Keratinocyte (primary cell): ENCODE data around the gene KRT34. TPM values are rescaled to one million over a fixed set of nuclear protein-coding genes. Genes with fewer than 3 reads are reported as not detected.

Experiments used
- DNase-seq: peaks from one replicate; pipeline ENCODE4 v3.0.0-alpha.2; 2011; ENCODE audit warnings: low read depth, missing footprints, low spot score
- FAIRE-seq: peaks from 2 replicates; lab custom pipeline; 2011; peaks lifted over from hg19 to GRCh38; lab: Jason Lieb, UNC
- H2AFZ ChIP-seq: 2 replicates; pipeline ENCODE4 v1.6.0; 2012; ENCODE audit warnings: low read length, control low read depth, inconsistent platforms; ENCODE audit not compliant: control insufficient read depth
- H3K27ac ChIP-seq: 2 replicates; pipeline ENCODE4 v1.5.1; 2011; ENCODE audit warnings: low read length; ENCODE audit not compliant: control insufficient read depth, insufficient read depth
- H3K27me3 ChIP-seq: 3 replicates; pipeline ENCODE4 v1.6.0; 2011; ENCODE audit warnings: low read length; ENCODE audit not compliant: control insufficient read depth, insufficient read depth; ENCODE audit errors: extremely low read depth
- H3K36me3 ChIP-seq, 2 experiments: 2 replicates in 1 of 2; 3 replicates in 1 of 2; pipeline ENCODE4 v1.5.1; 2011; ENCODE audit warnings: low read length in 2 of 2, mild to moderate bottlenecking in 1 of 2; ENCODE audit not compliant: control insufficient read depth in 2 of 2, insufficient read depth in 2 of 2; ENCODE audit errors: extremely low read depth in 1 of 2
- H3K4me1 ChIP-seq: 3 replicates; pipeline ENCODE4 v1.5.1; 2011; ENCODE audit warnings: low read length; ENCODE audit not compliant: control insufficient read depth, insufficient read depth; ENCODE audit errors: extremely low read depth
- H3K4me2 ChIP-seq: 3 replicates; pipeline ENCODE4 v1.6.0; 2011; ENCODE audit warnings: low read depth, low read length; ENCODE audit not compliant: control insufficient read depth, insufficient read depth; ENCODE audit errors: extremely low read depth
- H3K4me3 ChIP-seq, 3 experiments: fragments of 200-600 bp in 1 of 3; sonication (generic) in 1 of 3; 2 replicates in 2 of 3; 3 replicates in 1 of 3; pipeline ENCODE4 v1.5.1; 2011 to 2016; ENCODE audit warnings: low read length in 3 of 3, mild to moderate bottlenecking in 3 of 3, control low read depth in 2 of 3, inconsistent platforms in 1 of 3, low read depth in 1 of 3, mixed read lengths in 1 of 3, mixed run types in 1 of 3, moderate library complexity in 1 of 3; ENCODE audit not compliant: control insufficient read depth in 2 of 3, insufficient read depth in 2 of 3; ENCODE audit errors: extremely low read depth in 1 of 3
- H3K79me2 ChIP-seq: 2 replicates; pipeline ENCODE4 v1.6.0; 2012; ENCODE audit warnings: low read length; ENCODE audit not compliant: control insufficient read depth, insufficient read depth
- H3K9ac ChIP-seq: 3 replicates; pipeline ENCODE4 v1.6.0; 2011; ENCODE audit warnings: low read length; ENCODE audit not compliant: control insufficient read depth, insufficient read depth; ENCODE audit errors: extremely low read depth
- H3K9me1 ChIP-seq: 3 replicates; pipeline ENCODE4 v1.6.0; 2011; ENCODE audit warnings: low read length; ENCODE audit not compliant: control insufficient read depth, insufficient read depth; ENCODE audit errors: extremely low read depth
- H3K9me3 ChIP-seq: 2 replicates; pipeline ENCODE4 v1.5.1; 2012; ENCODE audit warnings: low read depth, low read length; ENCODE audit not compliant: control insufficient read depth
- H4K20me1 ChIP-seq: 3 replicates; pipeline ENCODE4 v1.6.0; 2011; ENCODE audit warnings: low read length; ENCODE audit not compliant: control insufficient read depth, insufficient read depth; ENCODE audit errors: extremely low read depth
- EZH2 ChIP-seq: IDR thresholded peaks from one replicate; pipeline ENCODE4 v1.6.1; 2012; ENCODE audit warnings: inconsistent platforms, mild to moderate bottlenecking, low read length, moderate library complexity
- dilution Hi-C: fragments of 300-500 bp; cut with MboI; formaldehyde crosslinking; loops from one replicate; pipeline ENCODE4 v1.7.0; 2020; ENCODE audit warnings: low sequenced_read_pairs; ENCODE audit not compliant: extremely low pct_ligation_motif_present
- polyA plus RNA-seq, 5 experiments: library from polyadenylated mRNA; depleted of rRNA in 3 of 5; stranded (reverse) in 3 of 5; stranded (forward) in 1 of 5; unstranded in 1 of 5; fragments of >200 nt; gene quantifications; 1 replicate in 1 of 5; 2 replicates in 3 of 5; 3 replicates in 1 of 5; pipeline versions ENCODE4 v1.2.1 to v1.2.3, GENCODE V29; 2011 to 2012; ENCODE audit warnings: missing spikeins in 2 of 5, low read depth in 1 of 5, low replicate concordance in 1 of 5
- TF ChIP-seq, protein P1 (sequence below), 3 experiments: IDR thresholded peaks in 1 of 3; conservative IDR thresholded peaks in 1 of 3; optimal IDR thresholded peaks in 1 of 3; 2 replicates in 2 of 3; 3 replicates in 1 of 3; pipeline versions ENCODE3 to v1.5.1; 2011; ENCODE audit warnings: low read length in 3 of 3, mild to moderate bottlenecking in 3 of 3, moderate library complexity in 2 of 3, control low read depth in 1 of 3, inconsistent platforms in 1 of 3; ENCODE audit not compliant: insufficient read depth in 2 of 3; ENCODE audit errors: extremely low read depth in 1 of 3

KRT34 gene
- polyA plus RNA-seq, 1 donor (not counting 4 experiments of a cell fraction or from before 2014, with no cell fraction given): 4.8 TPM

DNA sequence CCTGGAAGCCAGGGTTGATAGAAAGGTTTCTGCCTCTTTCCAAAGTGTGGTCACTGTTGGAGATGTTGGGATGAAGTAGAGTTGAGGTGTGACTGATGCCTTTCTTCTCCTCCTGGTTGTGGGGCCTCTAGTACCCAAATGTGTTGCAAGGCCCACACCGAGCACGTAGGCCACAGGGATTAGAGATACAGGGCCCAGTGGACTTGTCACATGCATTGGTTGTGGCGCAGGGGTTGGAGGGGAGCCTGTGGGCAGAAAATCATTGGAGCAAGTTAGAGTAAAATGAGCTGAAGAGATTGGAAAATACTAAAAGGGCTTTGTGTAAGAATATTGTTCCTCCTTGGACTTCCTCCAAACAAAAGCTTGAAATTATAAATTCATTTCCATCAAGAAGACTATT, 36.1 kb downstream of the KRT34 start:
- H3K27ac ChIP-seq: no peak overlapping the region
- H3K27me3 ChIP-seq: no peaks in the 10 kb centered on the region
- TF ChIP-seq, protein P1, sequence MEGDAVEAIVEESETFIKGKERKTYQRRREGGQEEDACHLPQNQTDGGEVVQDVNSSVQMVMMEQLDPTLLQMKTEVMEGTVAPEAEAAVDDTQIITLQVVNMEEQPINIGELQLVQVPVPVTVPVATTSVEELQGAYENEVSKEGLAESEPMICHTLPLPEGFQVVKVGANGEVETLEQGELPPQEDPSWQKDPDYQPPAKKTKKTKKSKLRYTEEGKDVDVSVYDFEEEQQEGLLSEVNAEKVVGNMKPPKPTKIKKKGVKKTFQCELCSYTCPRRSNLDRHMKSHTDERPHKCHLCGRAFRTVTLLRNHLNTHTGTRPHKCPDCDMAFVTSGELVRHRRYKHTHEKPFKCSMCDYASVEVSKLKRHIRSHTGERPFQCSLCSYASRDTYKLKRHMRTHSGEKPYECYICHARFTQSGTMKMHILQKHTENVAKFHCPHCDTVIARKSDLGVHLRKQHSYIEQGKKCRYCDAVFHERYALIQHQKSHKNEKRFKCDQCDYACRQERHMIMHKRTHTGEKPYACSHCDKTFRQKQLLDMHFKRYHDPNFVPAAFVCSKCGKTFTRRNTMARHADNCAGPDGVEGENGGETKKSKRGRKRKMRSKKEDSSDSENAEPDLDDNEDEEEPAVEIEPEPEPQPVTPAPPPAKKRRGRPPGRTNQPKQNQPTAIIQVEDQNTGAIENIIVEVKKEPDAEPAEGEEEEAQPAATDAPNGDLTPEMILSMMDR (optimal IDR thresholded peaks at IDR 0.05 in 1 of 3, IDR thresholded peaks at IDR 0.05 in 1 of 3, conservative IDR thresholded peaks at IDR 0.05 in 1 of 3; ENCODE audit: extremely low read depth in 1 of 3, insufficient read depth in 2 of 3, low read length in 3 of 3): no peak
- no peak for TF ChIP-seq EZH2
- H2AFZ ChIP-seq: no peak overlapping the region
- H4K20me1 ChIP-seq: no peaks in the 10 kb centered on the region
- FAIRE-seq (no peak), DNase-seq (no peak)
- H3K9me3 ChIP-seq: no peaks in the 10 kb centered on the region
- no peaks in the 10 kb centered on the region for H3K36me3 ChIP-seq
- H3K4me2 ChIP-seq: no peak overlapping the region
- dilution Hi-C loops: no loop called here
- H3K79me2 ChIP-seq: no peaks in the 10 kb centered on the region
- no peaks in the 10 kb centered on the region for H3K9me1 ChIP-seq
- no peak overlapping the region for H3K9ac ChIP-seq
- no peak overlapping the region for H3K4me3 ChIP-seq
- peaks cover 20% of the 10 kb centered on the region for H3K4me1 ChIP-seq

DNA sequence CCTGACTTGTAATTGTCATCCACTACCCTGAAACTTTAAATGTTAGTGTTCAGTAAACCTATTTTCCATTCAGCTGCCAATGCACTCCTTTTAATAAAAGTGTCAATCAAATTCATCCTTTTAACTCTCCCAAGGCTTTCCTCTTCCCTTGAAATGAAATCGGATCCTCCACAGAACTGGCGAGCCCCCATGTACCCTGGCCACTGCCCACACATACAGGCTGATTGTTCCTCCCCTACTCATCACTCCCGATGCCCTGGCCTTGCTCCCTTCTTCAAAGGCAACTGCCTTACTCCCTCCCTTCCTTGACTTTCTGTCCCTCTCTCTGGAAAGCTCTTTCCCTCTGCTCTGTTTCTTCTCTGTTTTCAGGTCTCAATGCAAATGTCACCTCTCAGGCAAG, 39.1 kb downstream of the KRT34 start:
- no peak overlapping the region for H3K4me2 ChIP-seq
- no peak overlapping the region for H3K9ac ChIP-seq
- H3K79me2 ChIP-seq: no peaks in the 10 kb centered on the region
- H3K36me3 ChIP-seq: no peaks in the 10 kb centered on the region
- no peak for TF ChIP-seq EZH2
- TF ChIP-seq, protein P1 (optimal IDR thresholded peaks at IDR 0.05 in 1 of 3, IDR thresholded peaks at IDR 0.05 in 1 of 3, conservative IDR thresholded peaks at IDR 0.05 in 1 of 3; ENCODE audit: extremely low read depth in 1 of 3, insufficient read depth in 2 of 3, low read length in 3 of 3): no peak
- no peak overlapping the region for H3K4me3 ChIP-seq
- dilution Hi-C loops: no loop called here
- H3K27me3 ChIP-seq: no peaks in the 10 kb centered on the region
- no peak overlapping the region for H3K27ac ChIP-seq
- H2AFZ ChIP-seq: no peak overlapping the region
- FAIRE-seq (no peak), DNase-seq (no peak)
- no peaks in the 10 kb centered on the region for H4K20me1 ChIP-seq
- no peaks in the 10 kb centered on the region for H3K9me3 ChIP-seq
- H3K9me1 ChIP-seq: no peaks in the 10 kb centered on the region
- H3K4me1 ChIP-seq: peaks cover 22% of the 10 kb centered on the region
